ENCODE data around the gene NAIF1.
A peak's percentile ranks its signal among the peaks of the same experiment; 100 is the strongest.
"Not testable (repeated sequence)": the region's sequence is repeated elsewhere in the genome, so short reads cannot be mapped to it uniquely, and the experiment has no call there.

Gene NAIF1

GRCh38 chr9:128043467-128043868, 23.7 kb downstream of the NAIF1 start:
- FAIRE-seq (no peak), DNase-seq (ENCODE audit: insufficient read length, low spot score) (no peak)
- no peak for TF ChIP-seq CTCF (IDR thresholded peaks at IDR 0.05; ENCODE audit: insufficient read depth, missing control alignments)

- TF ChIP-seq CTCF (IDR thresholded peaks at IDR 0.05; ENCODE audit: insufficient read depth, missing control alignments): no peak
- DNase-seq (ENCODE audit: insufficient read length, low spot score): no peak
- FAIRE-seq: no peak
These were observed 25.1 kb downstream of the NAIF1 start for GRCh38 chr9:128042043-128042442.

GRCh38 chr9:128040783-128041182, 26.3 kb downstream of the NAIF1 start:
- DNase-seq (ENCODE audit: insufficient read length, low spot score); FAIRE-seq: not testable (repeated sequence)

GRCh38 chr9:128036522-128036921, 30.6 kb downstream of the NAIF1 start:
- FAIRE-seq; DNase-seq (ENCODE audit: insufficient read length, low spot score): not testable (repeated sequence)

- peak; percentile 66 for TF ChIP-seq CTCF (IDR thresholded peaks at IDR 0.05; ENCODE audit: insufficient read depth, missing control alignments)
- DNase-seq (ENCODE audit: insufficient read length, low spot score) (peak; percentile 92), FAIRE-seq (no peak)
These were observed 32.1 kb downstream of the NAIF1 start for GRCh38 chr9:128034821-128035652.

GRCh38 chr9:128033609-128034008, 33.5 kb downstream of the NAIF1 start:
- DNase-seq (ENCODE audit: insufficient read length, low spot score) (no peak), FAIRE-seq (no peak)
- no peak for TF ChIP-seq CTCF (IDR thresholded peaks at IDR 0.05; ENCODE audit: insufficient read depth, missing control alignments)

- DNase-seq (ENCODE audit: insufficient read length, low spot score): no peak
- FAIRE-seq: no peak
- no peak for TF ChIP-seq CTCF (IDR thresholded peaks at IDR 0.05; ENCODE audit: insufficient read depth, missing control alignments)
These were observed 39.4 kb downstream of the NAIF1 start for GRCh38 chr9:128027705-128028104.

- no peak for FAIRE-seq
- no peak for DNase-seq (ENCODE audit: insufficient read length, low spot score)
- no peak for TF ChIP-seq CTCF (IDR thresholded peaks at IDR 0.05; ENCODE audit: insufficient read depth, missing control alignments)
These were observed 40.2 kb downstream of the NAIF1 start for GRCh38 chr9:128026773-128027541.

All from D721Med (cell line).